Measurements from ENCODE around the gene PDIA3.
"Not testable (repeated sequence)": the region's sequence is repeated elsewhere in the genome, so short reads cannot be mapped to it uniquely, and the experiment has no call there.

Gene PDIA3

DNA sequence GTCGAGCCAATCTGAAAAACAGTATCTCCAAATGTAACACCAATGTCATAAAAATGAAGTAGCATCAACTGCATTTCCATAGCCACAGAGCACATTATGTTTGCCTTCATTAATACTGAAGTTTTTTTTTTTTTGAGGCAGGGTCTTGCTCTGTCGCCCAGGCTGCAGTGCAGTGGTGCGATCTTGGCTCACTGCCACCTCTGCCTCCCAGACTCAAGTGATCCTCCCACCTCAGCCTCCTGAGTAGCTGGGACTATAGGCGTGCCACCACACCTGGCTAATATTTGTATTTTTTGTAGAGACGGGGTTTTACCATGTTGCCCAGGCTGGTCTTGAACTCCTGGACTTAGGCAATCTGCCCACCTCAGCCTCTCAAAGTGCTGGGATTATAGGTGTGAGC lies 68.8 kb downstream of the PDIA3 start:
- H3K4me3 Mint-ChIP-seq; H3K27me3 Mint-ChIP-seq; H3K9me3 Mint-ChIP-seq; H3K4me1 Mint-ChIP-seq; ATAC-seq (ENCODE audit: low read depth); DNase-seq (ENCODE audit: low spot score in 2 of 2): not testable (repeated sequence)
- H3K36me3 Mint-ChIP-seq, result peaks cover 21% of the 10 kb centered on the region
- peak overlapping the region; percentile 45 for H3K27ac Mint-ChIP-seq

DNA sequence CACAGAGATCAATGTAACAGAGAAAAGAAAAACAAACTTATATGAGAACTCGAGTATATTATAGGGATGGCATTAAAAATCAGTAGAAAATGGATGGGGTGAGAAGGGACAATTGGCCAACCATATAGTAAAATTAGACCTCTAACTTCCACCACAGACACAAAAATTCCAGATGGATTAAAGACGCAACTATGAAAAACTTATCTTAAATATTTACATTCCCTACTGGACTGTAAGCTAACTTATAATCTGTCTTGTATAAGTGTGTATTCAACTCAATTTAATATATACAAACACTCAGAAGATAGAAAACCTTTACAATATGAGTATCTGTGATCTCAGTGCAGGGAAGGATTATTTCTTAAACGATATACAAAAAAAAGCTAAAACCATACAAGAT lies 75.3 kb downstream of the PDIA3 start:
- H3K4me3 Mint-ChIP-seq, result peak overlapping the region; percentile 28
- no peaks in the 10 kb centered on the region for H3K27me3 Mint-ChIP-seq
- DNase-seq (ENCODE audit: low spot score in 2 of 2) (no peak), ATAC-seq (ENCODE audit: low read depth) (no peak)
- no peaks in the 10 kb centered on the region for H3K9me3 Mint-ChIP-seq
- H3K36me3 Mint-ChIP-seq, result peaks cover 7% of the 10 kb centered on the region
- peaks cover 9% of the 10 kb centered on the region for H3K4me1 Mint-ChIP-seq
- peak overlapping the region; percentile 36 for H3K27ac Mint-ChIP-seq
